AML-193 (cell line): ENCODE measurements around the gene CREBRF.
A peak's percentile ranks its signal among the peaks of the same experiment; 100 is the strongest.
"Not testable (repeated sequence)": the region's sequence is repeated elsewhere in the genome, so short reads cannot be mapped to it uniquely, and the experiment has no call there.

ENCODE experiments used
- DNase-seq, 2 experiments: peaks; one replicate each; lab custom pipeline; 2025; lab: John Stamatoyannopoulos, UW

CREBRF gene, protein sequence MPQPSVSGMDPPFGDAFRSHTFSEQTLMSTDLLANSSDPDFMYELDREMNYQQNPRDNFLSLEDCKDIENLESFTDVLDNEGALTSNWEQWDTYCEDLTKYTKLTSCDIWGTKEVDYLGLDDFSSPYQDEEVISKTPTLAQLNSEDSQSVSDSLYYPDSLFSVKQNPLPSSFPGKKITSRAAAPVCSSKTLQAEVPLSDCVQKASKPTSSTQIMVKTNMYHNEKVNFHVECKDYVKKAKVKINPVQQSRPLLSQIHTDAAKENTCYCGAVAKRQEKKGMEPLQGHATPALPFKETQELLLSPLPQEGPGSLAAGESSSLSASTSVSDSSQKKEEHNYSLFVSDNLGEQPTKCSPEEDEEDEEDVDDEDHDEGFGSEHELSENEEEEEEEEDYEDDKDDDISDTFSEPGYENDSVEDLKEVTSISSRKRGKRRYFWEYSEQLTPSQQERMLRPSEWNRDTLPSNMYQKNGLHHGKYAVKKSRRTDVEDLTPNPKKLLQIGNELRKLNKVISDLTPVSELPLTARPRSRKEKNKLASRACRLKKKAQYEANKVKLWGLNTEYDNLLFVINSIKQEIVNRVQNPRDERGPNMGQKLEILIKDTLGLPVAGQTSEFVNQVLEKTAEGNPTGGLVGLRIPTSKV

DNA sequence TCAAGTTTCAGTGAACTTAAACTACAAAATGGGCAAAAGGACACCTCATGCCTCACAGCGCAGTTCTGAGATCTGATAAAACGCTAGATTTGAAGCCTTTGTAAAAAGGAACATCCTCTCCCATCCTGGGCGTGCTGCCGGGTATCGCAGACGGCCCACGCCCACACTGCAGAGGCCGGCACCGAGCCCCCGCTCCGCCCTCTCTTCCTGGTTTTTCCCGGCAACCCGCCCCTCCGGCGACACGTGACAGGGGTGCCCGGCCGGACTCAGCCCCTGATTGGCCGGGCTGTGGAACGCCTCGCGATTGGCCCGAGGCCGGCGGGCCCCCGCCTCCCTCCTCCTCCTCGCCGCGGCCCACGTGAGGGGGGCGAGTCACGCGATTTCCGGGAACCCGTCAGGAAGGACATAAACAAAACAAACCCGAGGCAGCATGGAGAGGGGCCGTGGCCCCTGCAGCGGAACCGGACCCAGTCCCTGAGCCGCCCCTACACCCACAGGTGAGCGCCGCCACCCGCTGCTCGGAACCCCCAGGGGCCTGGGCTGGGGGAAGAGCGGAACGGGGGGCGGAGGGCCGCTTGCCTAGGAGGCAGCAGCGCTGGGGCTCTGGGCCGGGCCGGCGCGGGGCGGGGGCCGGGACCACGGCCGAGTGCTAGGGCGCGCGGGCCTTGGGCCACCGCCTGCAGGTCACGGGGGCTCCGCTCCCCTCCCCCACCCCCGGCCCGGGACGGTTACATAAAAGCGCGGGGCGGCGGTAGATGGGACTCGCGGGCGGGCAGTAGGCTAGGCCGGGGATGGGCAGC is at the start of gene CREBRF:
Gene CREBRF, plus strand, starts transcription at position 370 of the 800 bp plus-strand sequence. CDS start 24,424 bp downstream, outside the sequence.
- peak; percentile 89 to 94 for DNase-seq

DNA sequence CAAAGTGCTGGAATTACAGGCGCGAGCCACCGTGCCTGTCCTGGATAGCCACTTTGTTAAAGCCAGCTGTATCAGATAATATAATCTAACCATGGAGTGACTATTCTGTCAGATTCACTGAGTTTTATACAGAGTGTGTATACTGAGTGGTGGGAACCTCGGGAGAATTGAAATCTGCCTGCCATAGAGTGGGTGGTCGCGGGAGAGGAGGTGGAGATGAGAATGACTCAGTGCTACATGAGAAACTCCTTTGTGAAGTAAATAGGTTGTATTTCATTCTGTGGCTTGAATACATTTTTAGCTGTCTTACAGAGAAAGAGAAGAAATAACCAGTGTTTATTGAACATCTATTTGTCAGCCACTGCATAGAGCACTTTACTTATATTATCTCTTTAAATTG is 46.1 kb upstream of the CREBRF start:
- DNase-seq = no peak

DNA sequence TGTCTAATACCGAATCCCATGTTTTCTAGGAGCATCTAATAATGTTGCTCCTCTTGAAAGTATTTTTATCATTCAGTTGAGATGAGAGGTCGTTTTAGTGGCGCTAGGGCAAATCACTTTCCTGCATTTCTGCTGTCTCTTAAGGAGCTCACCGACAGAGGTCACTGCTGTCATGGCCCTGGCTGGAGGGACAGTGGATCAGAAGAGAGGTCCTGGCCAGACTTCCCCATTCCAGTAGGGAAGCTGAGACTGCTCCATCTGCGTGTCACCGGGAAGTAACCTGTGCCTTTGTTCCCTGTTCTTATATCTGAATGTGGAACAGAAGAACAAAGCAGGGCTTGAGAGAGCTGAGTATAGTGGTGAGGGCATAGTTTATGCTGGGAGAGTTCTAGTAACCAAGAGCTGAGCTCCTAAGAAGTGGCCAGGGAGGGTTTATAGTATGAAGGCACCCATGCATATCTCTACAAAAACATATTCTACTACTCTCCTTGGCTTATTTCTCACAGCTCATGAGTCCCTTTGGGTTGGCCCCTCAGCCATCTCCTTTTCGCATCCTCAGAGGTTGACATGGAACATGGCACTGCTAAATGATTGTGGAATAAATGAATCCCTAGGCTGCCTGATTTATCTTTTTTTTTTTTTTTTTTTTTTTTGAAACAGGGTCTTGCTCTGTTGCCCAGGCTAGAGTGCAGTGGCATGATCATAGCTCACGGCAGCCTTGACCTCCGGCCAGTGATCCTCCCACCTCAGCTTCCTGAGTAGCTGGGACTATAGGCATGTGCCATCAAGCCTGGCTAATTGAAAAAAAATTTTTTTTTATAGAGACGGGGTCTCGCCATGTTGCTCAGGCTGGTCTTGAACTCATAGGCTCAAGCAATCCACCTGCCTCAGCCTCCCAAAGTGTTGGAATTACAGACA is 45.3 kb upstream of the CREBRF start:
- no peak for DNase-seq

DNA sequence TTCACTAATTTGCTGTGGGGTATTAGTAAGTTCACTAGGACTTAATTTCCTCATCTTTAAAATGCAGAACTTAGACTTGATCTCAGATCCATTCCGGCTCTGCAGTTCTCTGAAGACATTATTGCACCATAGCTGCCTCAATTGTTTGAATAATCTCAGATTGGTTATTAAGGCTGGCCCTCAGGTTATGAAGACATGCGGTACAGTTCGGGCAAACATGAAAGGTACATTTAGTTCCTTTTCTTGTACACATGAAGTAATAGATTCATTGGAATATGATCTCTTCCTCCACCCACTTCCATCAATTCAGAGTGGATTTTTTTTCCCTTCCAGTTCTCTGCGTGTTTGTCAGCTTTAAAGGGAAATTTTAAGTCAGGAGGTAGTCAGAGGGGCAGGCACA is 44.6 kb upstream of the CREBRF start:
- no peak for DNase-seq

DNA sequence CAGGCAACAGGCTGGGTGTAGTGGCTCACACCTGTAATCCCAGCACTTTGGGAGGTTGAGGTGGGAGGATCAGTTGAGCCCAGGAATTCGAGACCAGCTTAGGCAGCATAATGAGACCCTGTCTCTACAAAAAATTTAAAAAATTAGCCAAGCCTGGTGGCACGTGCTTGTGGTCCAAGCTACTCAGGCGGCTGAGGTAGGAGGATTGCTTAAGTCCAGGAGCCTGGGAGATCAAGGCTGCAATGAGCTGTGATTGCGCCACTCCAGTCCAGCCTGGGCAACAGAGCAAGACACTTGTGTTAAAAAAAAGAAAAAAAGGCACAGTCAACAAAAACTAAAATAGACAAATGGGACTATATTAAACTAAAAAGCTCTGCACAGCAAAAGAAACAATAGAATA is 43.3 kb upstream of the CREBRF start:
- DNase-seq = no peak

DNA sequence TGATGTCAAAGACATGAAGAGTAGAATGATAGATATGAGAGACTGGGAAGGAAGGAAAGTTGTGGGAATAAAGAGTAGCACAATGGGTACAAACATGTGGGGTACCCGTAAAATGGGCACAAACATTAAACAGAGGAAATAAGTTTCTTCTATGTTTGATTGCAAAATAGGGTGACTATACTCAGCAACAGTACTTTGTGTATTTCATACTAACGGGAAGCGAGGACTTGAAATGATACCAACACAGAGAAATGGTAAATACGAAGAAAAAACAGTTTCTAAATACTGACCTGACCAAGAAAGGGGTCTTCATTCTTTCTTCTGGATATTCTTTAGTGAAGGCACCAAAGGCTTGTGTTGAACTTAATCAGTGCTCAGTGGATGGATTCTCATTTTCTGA is 41.5 kb upstream of the CREBRF start:
- DNase-seq = no peak

DNA sequence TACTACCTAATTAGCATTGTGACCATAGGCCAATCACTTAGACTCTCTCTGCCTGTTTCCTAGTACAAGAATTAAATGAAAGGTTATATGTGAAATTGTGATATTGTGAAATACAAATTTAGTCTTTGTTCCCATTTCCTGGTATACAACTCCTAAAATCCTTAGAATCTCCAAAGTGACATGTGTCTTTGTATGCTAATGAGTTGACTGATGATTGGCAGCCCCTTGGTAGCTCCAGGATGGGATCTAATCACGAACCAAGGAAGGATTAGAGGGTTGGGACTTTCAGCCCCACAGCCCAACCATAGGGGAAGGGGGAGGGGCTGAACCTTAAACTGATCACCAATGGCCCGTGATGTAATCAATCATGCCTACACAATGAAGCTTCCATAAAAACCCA is 41.0 kb upstream of the CREBRF start:
- no peak for DNase-seq

DNA sequence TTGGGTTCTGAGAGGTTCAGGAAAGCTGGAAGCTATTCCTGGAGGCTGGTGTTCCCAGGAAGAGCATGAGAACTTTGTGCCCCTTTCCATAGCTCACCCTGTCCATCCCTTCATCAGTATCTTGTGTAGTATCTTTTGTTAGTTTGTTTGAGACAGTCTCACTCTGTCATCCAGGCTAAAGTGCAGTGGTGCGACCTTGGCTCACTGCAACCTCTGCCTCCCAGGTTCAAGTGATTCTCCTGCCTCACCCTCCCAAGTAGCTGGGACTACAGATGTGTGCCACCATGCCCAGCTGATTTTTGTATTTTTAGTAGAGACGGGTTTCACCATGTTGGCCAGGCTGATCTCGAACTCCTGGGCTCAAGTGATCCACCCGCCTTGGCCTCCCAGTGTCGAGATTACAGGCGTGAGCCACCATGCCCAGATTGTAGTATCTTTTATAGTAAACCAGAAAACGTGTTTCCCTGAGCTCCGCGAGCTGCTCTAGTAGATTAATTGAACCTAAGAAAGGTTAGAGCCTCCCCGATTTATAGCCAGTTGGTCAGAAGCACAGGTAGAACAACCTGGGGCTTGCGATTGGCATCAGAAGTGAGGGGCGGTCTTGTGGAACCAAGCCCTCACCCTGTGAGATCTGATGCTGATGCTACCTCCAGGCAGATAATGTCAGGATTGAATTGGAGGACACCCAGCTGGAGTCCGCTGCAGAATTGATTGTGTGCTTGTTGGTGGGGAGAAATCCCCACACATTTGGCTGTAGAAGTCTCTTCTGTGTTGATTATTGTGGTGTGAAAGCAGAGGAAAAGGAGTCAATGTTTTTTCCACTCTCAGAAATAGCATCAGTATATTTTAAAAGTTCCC is 40.3 kb upstream of the CREBRF start:
- no peak for DNase-seq

DNA sequence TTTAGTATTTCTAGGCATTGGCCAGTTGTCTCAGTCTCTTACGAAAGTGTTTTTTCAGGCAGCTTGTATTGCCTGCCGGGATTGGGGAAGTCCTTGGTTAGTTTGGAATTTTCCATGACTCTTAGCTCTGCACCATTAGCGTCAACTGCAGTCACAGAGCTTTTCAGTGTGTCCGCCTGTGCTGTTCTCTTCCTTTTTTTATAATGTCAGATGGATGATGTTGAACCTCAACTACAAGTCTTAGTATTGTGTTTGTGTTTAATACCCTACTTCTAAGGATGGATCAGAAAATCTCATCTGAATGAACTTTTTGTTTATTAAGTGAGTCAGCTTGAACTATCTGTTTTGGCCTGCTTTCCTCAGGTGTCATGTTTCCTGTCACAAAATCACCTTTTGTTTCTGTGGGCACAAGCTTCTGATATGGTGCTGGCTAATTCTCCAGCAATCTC is 39.5 kb upstream of the CREBRF start:
- no peak for DNase-seq

DNA sequence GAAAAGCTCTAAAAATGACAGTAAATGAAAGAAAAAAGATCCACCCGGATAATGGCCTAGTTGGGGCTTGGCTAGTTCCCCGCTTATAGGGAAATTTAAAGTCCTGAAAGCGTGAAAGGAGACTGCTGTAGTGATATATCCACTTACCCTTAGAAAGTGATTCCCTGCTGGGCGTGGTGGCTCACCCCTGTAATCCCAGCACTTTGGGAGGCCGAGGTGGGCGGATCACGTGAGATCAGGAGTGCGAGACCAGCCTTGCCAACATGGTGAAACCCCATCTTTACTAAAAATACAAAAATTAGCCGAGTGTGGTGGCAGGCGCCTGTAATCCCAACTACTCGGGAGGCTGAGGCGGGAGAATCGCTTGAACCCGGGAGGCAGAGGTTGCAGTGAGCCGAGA is 39.1 kb upstream of the CREBRF start:
- not testable (repeated sequence) for DNase-seq

DNA sequence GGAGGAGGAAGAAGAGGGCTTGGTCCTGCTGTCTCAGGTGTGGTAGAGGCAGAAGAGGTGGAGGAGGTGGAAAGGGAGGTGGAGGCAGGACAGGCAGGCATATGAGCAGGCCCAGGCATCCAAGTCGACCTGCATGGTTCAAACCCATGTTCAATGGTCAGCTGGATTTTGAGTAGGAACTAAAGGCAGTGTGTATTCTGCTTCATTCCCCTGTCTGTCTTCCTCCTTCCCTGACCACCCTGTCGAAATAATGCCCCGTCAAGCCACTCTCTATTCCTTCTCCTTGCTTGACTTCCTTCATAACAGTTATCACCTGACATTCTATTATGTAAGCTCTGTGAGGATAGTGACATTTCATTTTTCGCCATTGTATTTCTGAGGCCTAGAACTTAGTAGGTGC is 37.8 kb upstream of the CREBRF start:
- DNase-seq = peak; percentile 18 to 20

DNA sequence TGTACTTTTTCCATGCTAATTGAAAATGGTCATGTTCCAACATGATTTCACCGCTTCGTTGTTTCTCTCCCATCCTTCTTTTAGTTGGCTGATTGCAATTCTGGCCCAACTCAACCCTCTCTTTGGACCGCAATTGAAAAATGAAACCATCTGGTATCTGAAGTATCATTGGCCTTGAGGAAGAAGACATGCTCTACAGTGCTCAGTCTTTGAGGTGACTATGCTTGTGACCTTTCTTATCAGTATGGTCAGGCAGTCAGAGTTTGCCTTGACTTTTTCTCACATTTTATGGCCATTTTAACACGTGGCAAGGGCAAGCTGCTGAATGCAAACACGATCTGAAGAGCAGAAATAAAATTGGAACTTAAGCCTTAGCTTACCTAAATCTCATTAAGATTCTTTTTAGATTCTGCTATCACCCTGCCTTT is 36.0 kb upstream of the CREBRF start:
- no peak for DNase-seq

DNA sequence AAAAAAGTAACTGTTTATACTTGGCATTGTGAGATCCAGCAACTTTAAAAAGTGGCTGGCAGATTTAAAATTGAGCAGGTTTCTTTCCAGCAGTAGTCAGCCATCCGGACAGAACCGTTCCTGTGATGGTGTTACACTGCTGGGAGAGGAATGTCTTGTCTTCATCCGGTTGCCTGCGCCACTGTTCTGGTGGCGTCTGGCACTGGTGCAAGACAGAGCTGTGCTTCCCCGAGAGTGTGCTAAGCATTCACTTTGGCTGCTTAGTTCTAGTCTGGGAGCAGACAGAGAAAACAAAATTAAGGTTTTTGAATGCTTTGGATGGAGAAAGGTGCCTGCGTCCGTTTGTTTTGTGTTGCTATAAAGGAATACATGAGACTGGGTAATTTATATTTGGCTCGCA is 35.5 kb upstream of the CREBRF start:
- DNase-seq = no peak

DNA sequence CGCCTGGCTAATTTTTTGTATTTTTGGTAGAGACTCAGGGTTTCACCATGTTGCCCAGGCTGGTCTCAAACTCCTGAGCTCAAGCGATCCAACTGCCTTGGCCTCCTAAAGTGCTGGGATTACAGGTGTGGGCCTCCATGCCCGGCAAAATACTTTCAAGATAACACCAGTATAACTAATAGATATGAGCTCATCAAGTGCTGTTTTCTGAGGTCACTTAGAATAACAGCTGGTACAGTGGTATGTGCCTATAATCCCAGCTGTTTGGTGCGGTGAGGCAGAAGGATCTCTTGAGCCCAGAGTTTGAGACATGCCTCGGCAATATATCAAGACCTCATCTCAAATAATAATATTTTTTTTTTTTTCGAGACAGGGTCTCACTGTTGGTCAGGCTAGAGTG is 30.5 kb upstream of the CREBRF start:
- DNase-seq = no peak

DNA sequence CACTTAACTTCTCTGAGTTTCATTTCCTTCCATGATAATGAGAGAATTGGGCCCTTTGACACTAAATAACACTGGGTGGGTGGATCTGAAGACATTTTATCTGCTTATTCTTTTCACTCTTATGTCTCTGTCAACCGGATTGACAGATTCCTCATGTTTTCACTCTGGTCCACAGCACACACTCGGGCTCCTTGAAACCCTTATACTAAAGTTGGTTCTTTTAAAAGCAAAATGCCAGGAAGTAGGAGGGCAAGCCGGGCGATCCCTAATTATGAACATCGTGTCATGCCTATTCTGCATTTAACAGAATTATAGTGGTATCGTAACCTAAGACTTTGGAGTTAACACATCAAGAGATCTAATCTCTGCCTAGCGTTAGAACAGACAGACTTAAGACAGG is 28.2 kb upstream of the CREBRF start:
- DNase-seq = no peak

DNA sequence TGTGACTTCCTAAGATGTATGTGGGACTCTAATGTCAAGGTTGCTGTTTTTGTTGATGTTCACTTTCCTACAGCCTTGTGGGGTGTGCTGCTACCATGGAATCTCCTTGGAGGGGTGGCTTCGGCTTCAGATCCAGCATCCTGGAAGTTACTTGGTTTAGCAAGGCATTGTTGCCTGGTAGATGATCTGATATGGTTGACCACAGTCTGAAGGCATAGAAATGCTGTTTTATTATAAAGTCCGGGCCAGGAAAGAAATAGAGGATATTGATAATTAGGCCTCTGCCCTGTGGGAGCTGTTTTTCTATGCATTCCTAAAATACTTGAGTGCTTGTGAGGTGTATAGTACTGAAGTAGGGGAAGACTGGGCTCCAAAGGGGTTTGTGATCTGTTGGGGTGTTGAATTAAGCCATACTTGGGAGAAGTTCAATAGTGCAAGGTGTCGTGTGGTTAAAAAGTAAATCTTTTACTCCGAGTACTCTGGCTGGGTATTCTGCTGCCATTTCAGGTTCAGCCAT is 27.3 kb upstream of the CREBRF start:
- DNase-seq = no peak

DNA sequence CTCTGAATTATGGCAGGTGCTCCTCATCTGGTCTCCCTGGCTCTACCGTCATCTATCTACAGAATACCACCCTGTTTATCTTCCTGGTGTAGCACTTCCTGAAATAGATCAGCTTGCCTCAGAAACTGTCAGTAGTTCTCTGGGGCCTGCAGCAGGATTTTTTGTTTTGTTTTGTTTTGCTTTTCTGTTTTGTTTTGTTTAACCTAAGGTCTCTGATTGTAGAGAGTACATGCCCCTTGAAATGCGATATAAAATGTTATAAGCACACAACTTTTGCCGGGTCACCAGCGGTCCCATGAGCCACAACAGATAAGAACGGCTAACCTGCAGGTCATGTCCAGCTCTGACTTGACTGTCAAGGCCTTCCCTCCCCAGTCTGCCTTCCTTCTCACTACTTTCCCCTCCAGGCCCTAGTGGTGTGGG is 26.6 kb upstream of the CREBRF start:
- DNase-seq = no peak

DNA sequence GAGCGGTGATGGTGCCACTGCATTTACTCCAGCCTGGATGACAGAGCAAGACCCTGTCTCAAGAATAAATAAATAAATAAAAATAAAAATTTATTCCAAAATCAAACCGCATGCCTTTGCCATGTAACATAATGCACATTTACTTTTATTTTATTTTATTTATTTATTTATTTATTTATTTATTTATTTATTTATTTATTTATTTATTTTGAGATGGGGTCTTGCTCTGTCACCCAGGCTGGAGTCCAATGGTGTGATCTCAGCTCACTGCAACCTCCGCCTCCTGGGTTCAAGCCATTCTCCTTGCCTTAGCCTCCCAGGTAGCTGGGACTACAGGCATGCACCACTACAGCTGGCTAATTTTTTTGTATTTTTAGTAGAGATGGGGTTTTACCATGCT is 24.1 kb upstream of the CREBRF start:
- not testable (repeated sequence) for DNase-seq

DNA sequence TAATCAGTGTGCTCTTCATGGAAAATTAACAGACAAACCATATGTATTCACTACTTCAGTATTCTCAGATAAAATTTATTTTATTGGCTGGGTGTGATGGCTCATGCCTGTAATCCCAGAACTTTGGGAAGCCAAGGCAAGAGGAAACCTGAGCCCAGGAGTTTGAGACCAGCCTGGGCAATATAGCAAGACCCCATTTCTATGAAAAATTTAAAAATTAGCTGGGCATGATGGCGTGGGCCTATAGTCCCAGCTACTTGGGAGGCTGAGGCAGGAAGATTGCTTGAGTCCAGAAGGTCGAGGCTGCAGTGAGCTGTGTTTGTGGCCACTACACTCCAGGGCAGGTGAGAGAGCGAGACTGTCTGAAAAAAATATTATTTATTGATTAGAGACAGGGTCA is 23.4 kb upstream of the CREBRF start:
- DNase-seq = no peak

DNA sequence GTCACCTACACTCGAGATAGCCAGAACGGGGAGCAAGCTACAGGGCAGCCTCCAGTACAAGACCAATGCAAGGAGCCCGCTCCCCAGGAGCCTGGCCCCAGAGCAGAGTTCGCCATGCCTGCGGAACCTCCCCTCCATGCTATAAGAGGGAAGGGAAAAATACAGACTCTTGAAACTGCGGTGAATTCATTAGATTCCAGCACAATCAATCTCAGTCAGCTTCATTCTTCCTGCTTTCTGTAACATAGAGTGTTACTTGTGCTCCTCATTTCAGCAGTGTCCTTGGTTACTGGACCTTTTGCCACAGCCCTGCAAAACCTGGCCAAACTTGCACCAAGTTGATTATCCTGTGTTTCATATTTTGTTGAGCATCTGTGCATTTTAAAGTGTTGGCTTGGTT is 22.2 kb upstream of the CREBRF start:
- DNase-seq = no peak
